WI38 (cell line): ENCODE measurements around the gene POMC.

Experiments
- H3K4me3 ChIP-seq: 2 replicates; pipeline ENCODE4 v1.5.1; 2011; ENCODE audit warnings: low read depth, mild to moderate bottlenecking, control low read depth, low read length
- TF ChIP-seq, protein P1 (sequence below): IDR thresholded peaks from 2 replicates; pipeline ENCODE4 v1.5.1; 2012; ENCODE audit warnings: low read depth, mild to moderate bottlenecking, control low read depth, low read length

POMC gene

GRCh38 chr2:25176541-25177181 is 8.3 kb upstream of the POMC start:
- TF ChIP-seq, protein P1, sequence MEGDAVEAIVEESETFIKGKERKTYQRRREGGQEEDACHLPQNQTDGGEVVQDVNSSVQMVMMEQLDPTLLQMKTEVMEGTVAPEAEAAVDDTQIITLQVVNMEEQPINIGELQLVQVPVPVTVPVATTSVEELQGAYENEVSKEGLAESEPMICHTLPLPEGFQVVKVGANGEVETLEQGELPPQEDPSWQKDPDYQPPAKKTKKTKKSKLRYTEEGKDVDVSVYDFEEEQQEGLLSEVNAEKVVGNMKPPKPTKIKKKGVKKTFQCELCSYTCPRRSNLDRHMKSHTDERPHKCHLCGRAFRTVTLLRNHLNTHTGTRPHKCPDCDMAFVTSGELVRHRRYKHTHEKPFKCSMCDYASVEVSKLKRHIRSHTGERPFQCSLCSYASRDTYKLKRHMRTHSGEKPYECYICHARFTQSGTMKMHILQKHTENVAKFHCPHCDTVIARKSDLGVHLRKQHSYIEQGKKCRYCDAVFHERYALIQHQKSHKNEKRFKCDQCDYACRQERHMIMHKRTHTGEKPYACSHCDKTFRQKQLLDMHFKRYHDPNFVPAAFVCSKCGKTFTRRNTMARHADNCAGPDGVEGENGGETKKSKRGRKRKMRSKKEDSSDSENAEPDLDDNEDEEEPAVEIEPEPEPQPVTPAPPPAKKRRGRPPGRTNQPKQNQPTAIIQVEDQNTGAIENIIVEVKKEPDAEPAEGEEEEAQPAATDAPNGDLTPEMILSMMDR, result no peak
- H3K4me3 ChIP-seq, result no peak overlapping the region

DNA sequence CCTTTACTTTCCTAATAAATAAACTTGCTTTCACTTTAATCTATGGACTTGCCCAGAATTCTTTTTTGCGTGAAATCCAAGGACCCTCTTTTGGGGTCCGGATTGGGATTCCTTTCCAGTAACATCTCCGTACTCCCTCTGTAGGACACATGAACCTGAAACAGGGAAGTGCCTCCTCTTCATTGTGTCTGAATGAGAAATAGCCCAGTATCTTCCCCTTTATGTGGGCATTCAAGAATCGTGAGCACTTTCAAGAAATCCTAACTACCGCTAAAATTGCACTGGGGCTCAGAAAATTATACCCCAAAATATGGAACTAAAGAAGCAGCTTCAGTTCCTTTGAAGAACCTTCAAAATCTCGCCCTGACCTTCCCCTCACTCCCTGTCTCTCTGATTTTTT is 7.8 kb upstream of the POMC start:
- TF ChIP-seq, protein P1, result no peak
- no peak overlapping the region for H3K4me3 ChIP-seq

DNA sequence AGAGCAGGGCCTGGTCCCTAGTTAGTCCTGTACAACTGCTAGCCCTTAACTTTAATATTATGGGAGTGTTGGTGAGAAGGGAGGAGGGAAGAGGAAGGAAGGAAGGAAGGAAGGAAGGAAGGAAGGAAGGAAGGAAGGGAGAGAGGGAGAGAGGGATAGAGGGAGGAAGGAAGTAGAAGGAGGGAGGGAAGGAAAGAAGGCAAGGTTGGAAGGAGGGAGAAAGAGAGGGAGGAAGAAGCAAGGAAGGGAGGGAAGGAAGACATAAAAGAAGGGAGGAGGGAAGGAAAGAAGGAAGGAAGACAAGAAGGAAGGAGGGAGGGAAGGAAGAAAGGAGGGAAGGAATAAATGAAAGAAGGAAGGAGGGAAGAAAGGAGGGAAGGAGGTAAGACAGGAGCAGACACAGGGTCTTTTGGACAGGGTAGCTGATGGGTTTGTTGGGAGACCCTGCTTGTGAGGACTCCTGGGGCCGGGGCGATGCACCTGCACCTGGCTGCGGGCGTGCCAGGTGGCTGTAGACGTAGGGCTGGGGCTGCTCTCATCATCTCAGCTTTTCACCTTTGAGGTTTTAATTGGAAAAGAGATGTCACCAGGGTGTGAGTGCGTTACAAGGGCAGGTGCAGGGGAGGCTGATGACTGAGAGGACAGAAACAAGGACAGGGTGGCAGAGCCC is 5.9 kb upstream of the POMC start:
- TF ChIP-seq, protein P1, result no peak
- no peak overlapping the region for H3K4me3 ChIP-seq

DNA sequence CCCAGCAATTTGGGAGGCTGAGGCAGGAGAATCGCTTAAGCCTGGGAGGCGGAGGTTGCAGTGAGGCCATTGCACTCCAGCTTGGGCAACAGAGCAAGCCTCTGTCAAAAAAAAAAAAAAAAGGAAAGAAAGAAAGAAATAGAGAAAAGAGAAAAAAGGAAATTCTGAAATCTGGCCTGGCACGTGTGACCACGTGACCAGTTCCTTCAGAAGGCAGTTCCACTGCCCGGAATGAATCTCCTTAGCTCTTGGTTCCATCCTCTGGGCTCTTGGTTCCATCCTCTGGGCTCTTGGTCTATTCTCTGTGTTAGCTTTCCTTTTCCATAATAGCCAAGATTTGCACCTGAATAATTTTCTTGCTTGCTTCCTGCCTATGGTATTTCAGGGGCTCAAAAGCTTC is 5.3 kb upstream of the POMC start:
- TF ChIP-seq, protein P1, result no peak

GRCh38 chr2:25170888-25171287 is 2.5 kb upstream of the POMC start:
- TF ChIP-seq, protein P1, result no peak
- no peak overlapping the region for H3K4me3 ChIP-seq

More for the DNA sequence above, 5.3 kb upstream of the POMC start:
- H3K4me3 ChIP-seq, result no peak overlapping the region

DNA sequence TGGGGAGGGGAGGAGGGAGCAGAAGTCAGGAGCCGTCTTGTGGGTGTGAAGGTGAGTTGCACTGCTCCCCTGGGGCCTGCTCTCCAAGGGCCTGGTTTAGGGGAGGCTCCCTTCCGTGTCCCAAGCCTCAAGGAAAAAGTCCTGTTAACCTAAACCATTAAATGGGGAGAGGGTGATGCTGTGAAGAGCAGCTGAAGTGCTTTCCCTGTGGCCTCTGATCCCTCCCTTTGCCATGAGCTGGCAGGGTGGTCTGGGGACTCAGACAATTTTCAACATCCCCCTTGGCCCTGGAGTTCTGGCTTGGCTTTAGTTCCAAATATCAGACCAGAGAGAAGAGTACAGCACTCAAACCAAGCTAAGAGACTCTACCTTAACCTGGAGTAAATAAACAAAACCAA is 692 bp upstream of the POMC start:
- TF ChIP-seq, protein P1, result no peak
- H3K4me3 ChIP-seq, result no peak overlapping the region
